SJSA1 (cell line): ENCODE data around the gene MCAM. TPM values are rescaled to one million over a fixed set of nuclear protein-coding genes. Genes with fewer than 3 reads are reported as not detected.

ENCODE experiments used
- DNase-seq, 2 experiments: peaks; one replicate each; pipeline ENCODE4 v3.0.0-alpha.2; 2015 to 2020; ENCODE audit warnings: low spot score in 2 of 2, low read depth in 1 of 2
- H3K27ac ChIP-seq: fragments of 250-450 bp; sonication (Bioruptor Pico); 2 replicates; pipeline ENCODE4 v1.5.1; 2020; ENCODE audit warnings: mild to moderate bottlenecking, moderate library complexity
- H3K27me3 ChIP-seq: fragments of 250-450 bp; sonication (Bioruptor Pico); replicated peaks from 2 replicates; pipeline ENCODE4 v1.5.1; 2020; ENCODE audit warnings: mild to moderate bottlenecking, moderate library complexity
- H3K36me3 ChIP-seq: fragments of 250-450 bp; sonication (Bioruptor Pico); 2 replicates; pipeline ENCODE4 v1.5.1; 2020; ENCODE audit warnings: mild to moderate bottlenecking
- H3K4me1 ChIP-seq: fragments of 250-450 bp; sonication (Bioruptor Pico); replicated peaks from 2 replicates; pipeline ENCODE4 v1.6.1; 2021; ENCODE audit warnings: mild to moderate bottlenecking
- H3K4me3 ChIP-seq: fragments of 250-450 bp; sonication (Bioruptor Pico); 2 replicates; pipeline ENCODE4 v1.5.1; 2020; ENCODE audit warnings: mild to moderate bottlenecking
- H3K9me3 ChIP-seq: fragments of 250-450 bp; sonication (Bioruptor Pico); replicated peaks from 2 replicates; pipeline ENCODE4 v1.5.1; 2020; ENCODE audit warnings: mild to moderate bottlenecking
- total RNA-seq: library from RNA; depleted of rRNA; stranded (reverse); fragments of >200 nt; shearing (Covaris generic); gene quantifications from 2 replicates; pipeline ENCODE4 v1.2.3, GENCODE V29; 2014

MCAM gene
- total RNA-seq, 1 experiment from 2014 or later = 272 TPM

DNA sequence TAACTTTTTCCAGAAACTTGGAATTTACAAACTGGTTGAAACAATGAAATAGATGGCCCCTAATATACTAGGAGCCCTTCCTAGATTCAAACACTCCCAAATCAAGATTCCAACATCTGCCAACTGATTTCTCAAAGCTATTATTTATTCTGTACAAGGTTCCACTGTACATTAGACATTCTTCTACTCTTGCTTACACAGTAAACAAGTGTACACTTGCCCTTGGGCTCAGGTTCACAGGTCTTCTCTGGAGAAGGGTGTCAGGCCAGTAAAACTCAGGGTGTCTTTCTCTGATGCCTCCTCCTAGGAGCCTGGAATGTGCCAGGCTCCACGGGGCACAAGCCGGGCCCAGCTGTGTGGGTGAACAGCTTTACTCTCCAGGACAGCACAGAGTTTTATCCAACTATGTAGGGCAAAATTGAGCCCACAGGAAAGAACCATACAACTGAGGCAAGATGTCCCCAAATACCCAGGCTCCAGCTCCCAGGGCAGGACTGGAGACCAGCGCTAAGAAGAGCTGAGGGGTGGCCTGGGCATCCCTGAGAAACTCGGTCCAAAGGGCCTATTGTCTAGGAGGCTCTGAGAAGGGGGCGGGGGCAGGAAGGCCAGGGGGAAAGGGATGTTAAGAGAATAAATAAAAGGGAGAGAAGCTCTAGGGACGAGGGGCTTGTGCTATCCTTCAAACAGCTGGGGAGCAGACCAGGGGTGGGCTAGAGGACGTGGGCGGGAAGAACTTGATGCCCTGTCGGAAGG, 38.3 kb upstream of the MCAM start:
- Histone ChIP-seq H3K4me1 (no peaks in the 10 kb centered on the region), H3K36me3 (no peaks in the 10 kb centered on the region), H3K9me3 (no peaks in the 10 kb centered on the region), H3K27ac (no peak overlapping the region), H3K4me3 (no peak overlapping the region), H3K27me3 (no peaks in the 10 kb centered on the region)
- DNase-seq = no peak

DNA sequence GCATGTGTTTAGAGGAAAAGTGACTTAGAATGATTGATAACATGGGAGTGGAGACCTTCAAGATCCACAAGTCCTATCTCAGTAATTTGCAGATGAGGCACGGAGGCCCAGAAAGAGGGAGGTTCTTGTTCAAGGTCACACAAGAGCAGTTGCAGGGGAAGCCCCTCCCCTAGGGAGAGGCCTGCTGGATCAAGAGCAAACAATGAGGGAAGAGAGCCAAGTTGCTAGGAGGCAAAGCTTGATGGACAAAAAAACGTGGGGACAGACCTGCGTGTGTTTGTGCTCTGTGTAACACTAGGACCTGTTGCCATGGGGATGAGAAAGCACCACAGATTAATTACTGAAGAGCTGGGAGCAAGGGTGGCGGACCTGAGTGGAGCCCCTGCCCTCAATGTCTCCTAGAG, 35.9 kb upstream of the MCAM start:
- Histone ChIP-seq H3K27me3 (no peaks in the 10 kb centered on the region), H3K9me3 (no peaks in the 10 kb centered on the region), H3K36me3 (no peaks in the 10 kb centered on the region), H3K4me3 (no peak overlapping the region), H3K27ac (no peak overlapping the region), H3K4me1 (no peaks in the 10 kb centered on the region)
- no peak for DNase-seq

DNA sequence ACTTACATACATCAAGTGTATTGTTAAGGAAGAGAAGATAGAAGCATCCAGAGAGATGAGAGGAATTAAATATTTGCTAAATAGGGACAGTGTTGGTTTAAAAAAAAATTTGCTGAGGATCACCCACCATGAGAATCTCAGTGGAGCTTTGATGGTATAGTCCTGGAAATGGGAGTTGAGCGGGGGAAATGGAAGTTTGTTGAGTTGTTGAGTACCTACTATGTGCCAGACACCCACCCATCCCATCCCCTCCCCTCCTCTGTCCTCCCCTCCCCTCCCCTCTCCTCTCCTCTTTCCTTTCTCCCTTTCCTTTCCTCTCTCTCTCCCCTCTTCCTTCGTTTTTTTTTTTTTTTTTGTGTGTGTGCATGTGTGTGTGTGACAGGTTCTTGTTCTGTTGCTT, 34.3 kb upstream of the MCAM start:
- DNase-seq = no peak
- Histone ChIP-seq H3K36me3 (no peaks in the 10 kb centered on the region), H3K27ac (no peak overlapping the region), H3K4me1 (no peaks in the 10 kb centered on the region), H3K27me3 (no peaks in the 10 kb centered on the region), H3K4me3 (no peak overlapping the region), H3K9me3 (no peaks in the 10 kb centered on the region)

DNA sequence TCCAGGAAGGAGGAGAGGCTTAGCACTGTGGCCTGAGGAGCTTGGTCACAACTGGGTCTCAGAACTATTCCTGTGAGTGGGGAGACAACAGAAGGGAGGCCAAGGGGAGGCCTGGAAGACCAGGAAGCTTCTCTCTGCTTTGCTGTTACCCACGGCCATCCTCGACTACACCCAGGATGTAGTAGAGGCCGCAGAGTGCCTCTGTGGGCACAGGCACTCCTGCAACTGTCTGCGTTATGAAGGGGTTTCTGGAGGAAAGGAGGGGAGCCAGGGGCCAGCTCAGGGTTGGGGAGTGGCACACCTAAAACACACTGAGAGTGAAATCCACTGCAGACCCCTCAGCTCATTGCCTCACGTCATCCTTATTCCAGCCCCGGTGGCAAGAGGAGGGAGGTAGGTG, 33.4 kb upstream of the MCAM start:
- Histone ChIP-seq H3K9me3 (no peaks in the 10 kb centered on the region), H3K36me3 (no peaks in the 10 kb centered on the region), H3K27ac (no peak overlapping the region), H3K4me3 (no peak overlapping the region), H3K27me3 (no peaks in the 10 kb centered on the region), H3K4me1 (no peaks in the 10 kb centered on the region)
- no peak for DNase-seq

DNA sequence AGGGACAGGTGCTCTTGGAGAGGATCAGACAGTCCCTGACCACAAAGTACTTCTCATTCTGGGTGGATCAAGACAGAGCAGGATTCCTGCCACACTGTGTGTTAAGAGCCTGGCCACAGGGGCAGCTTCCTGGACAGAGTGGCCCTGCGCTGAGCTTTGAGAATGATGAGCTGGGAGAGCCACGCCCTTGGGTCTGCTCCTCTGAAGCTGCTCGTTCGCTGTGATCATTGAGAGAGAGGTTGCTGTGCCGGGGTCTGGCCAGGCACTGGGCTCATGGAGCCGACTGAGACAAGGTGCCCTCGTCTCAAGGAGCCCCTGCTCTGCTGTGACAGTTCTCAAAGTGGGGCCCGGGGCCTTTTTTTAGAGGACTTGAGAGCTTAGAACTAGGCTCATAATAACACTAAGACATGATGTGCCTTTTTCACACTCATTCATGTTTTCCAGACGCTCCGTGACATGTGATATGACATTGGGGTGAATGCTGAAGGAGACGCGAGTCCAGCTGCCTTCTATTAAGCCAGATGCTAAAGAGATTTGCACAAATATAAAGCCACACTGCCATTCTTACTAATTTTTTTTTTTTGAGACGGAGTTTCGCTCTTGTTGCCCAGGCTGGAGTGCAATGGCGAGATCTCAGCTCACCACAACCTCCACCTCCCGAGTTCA, 31.1 kb upstream of the MCAM start:
- H3K4me3 ChIP-seq = no peak overlapping the region
- H3K27me3 ChIP-seq = no peaks in the 10 kb centered on the region
- DNase-seq = no peak
- no peaks in the 10 kb centered on the region for H3K4me1 ChIP-seq
- no peak overlapping the region for H3K27ac ChIP-seq
- H3K36me3 ChIP-seq = no peaks in the 10 kb centered on the region
- H3K9me3 ChIP-seq = no peaks in the 10 kb centered on the region

DNA sequence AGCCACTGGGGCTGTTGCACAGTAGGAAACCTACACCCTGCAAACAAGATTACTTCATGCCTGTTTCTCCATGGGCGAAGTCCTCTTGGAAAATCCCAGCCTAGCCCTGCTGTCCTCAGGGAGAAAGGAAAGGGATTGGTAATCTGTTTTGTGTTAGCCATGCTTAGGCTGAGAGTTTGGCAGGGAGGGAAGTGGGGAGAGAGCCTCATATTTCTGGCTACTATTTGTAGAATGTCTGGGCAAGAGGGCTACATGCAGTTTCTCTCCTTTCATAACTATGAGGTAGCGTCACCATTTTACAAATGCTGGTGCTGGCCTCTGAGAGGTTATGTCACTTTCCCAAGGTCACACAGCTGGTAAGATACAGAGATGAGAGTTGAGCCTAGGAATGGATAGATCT, 30.3 kb upstream of the MCAM start:
- Histone ChIP-seq H3K9me3 (no peaks in the 10 kb centered on the region), H3K4me1 (no peaks in the 10 kb centered on the region), H3K4me3 (no peak overlapping the region), H3K27me3 (no peaks in the 10 kb centered on the region), H3K36me3 (no peaks in the 10 kb centered on the region), H3K27ac (no peak overlapping the region)
- no peak for DNase-seq

DNA sequence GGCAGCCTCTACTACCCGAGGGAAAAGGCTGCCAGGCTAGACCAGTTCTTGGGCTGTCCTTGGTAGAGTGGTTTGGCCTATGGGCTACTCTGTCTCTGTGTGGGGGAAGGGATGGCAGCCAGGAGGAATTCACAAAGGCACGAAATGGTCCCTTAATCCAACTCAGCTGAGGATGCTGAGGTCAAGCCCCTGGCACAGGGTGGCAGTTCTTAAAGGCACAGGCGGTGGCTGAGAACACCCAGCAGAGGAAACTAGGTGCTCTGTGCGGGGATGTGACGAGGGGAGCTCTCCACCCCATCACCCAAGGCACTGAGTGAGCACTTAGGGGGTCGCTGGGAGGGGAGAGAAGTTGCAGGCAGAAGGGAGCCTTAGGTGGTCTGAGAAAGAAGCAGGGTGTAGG, 29.7 kb upstream of the MCAM start, which contains the start of gene MFRP:
MFRP (minus strand) TSS at position 101 of the 400 bp plus-strand sequence. CDS start 192 bp downstream, outside the sequence.
- Histone ChIP-seq H3K4me1 (no peaks in the 10 kb centered on the region), H3K36me3 (no peaks in the 10 kb centered on the region), H3K4me3 (no peak within 1 kb of the TSS), H3K27ac (no peak within 1 kb of the TSS), H3K9me3 (no peaks in the 10 kb centered on the region), H3K27me3 (no peaks in the 10 kb centered on the region)
- no peak for DNase-seq

DNA sequence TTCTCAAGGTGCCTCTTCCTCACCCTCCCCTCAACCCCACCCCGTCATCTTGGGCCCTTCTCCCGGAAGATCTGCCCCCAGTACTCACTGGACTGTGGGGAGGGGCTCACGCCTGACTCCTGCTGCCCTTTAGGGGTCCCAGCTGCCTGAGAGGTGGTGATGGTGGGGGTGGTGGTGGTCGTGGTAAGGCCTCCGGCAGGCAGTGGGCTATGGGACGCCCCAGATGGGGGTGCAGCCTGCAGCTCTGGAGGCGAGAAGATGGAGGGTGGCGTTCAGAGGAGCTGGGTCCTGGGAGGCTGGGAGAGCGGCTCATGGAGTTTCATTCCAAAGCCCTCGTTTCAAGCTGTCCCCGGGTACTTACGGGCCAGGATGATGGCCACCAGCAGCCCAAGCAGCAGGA, 28.8 kb upstream of the MCAM start:
- no peak overlapping the region for H3K4me3 ChIP-seq
- no peaks in the 10 kb centered on the region for H3K9me3 ChIP-seq
- no peaks in the 10 kb centered on the region for H3K4me1 ChIP-seq
- no peak for DNase-seq
- H3K36me3 ChIP-seq = no peaks in the 10 kb centered on the region
- no peak overlapping the region for H3K27ac ChIP-seq
- H3K27me3 ChIP-seq = no peaks in the 10 kb centered on the region

DNA sequence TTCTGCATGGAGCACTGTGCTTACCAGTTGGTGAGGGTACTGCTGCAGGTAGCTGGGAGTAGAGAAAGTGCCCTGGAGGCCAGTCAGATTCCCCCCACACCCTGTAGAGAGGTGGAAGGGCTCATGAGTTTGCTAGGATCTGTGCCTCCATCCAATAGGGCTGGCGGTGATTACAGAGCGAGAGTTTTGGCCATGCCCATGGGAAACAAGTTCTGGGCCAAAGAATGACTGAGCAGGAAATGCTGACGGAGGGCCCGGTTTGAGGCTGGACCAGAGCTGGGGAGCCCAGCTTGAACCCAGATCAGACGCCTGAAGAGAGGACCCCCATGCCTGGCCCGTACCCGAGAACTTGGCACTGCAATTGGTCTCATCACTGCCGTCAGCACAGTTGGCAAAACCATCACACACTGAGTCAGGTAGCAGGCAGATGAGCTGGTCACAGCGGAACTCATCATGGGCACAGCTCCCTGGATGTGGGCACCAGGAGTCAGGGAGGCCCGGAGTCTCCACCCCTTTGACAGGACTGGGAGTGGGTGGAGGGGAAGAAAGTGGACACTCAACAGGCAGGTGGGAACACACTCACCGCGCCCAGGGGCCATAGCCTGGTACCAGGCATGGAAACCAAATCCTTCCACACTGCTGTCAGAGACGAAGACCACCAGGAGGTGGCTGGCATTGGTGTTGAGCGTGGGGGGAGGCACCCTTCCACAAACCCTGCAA, 27.5 kb upstream of the MCAM start:
- Histone ChIP-seq H3K4me3 (no peak overlapping the region), H3K4me1 (peaks cover 8% of the 10 kb centered on the region), H3K27ac (no peak overlapping the region), H3K36me3 (no peaks in the 10 kb centered on the region; the same call in 1 of the 2 replicates), H3K9me3 (no peaks in the 10 kb centered on the region), H3K27me3 (no peaks in the 10 kb centered on the region)
- no peak for DNase-seq

DNA sequence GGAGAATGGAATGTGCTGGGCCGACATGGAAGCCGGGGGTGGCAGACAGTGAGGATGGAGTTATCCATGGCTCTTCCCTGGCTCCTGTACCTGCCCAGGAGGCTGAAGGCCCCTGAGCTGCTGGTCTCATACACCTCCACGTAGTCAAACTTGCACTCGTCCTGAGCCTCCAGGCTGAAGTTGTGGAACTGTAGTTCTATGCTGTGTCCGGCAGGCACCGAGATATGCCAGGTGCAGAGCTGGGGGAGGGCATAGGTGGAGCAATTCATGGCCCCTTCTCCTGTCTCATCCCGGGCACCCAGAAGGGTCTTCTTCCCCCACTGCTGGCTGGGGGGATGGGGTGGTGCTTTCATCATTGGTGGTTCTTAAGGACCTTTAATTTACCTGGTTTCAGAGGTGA, 26.8 kb upstream of the MCAM start:
- H3K4me1 ChIP-seq = peaks cover 16% of the 10 kb centered on the region
- H3K9me3 ChIP-seq = no peaks in the 10 kb centered on the region
- no peaks in the 10 kb centered on the region for H3K27me3 ChIP-seq
- H3K27ac ChIP-seq = no peak overlapping the region
- H3K4me3 ChIP-seq = no peak overlapping the region
- no peak for DNase-seq
- H3K36me3 ChIP-seq = no peaks in the 10 kb centered on the region; the same call in 1 of the 2 replicates

DNA sequence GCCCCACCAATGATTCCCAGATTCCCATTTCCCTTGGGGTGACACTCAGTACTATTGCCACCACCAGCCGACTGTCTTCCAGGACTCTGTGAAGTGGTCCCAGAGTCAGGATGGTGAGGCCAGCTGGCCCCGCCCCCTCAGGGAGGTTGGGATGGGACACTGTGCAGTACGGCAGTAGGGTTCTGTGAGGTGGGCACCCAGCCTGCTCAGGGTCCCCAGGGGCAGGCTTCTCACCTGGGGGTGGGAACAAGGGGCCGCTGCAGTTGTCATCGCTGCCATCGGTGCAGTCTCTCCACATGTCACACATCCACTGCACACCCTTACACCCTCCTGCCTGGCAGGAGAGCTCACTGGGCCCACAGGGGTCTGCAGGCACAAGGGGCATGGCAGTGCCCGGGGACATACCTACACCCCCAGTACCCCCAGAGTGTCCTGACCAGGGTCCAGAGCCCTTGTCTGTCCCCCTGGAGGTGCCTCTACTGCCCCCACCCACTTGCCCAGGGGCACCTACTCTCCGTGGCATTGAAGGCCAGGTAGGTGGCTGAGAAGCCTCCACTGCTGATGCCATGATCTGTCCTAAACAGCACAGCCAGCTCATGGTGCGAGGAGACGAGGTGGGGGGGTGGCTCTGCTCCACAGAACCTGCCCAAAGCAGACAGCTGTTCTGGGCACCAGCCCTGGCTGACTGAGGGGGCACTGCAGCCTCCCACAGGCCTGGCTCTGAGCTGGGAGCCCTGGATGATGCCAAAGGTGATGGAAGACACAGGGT, 25.6 kb upstream of the MCAM start:
- H3K4me3 ChIP-seq = no peak overlapping the region
- H3K4me1 ChIP-seq = peaks cover 23% of the 10 kb centered on the region
- no peaks in the 10 kb centered on the region for H3K27me3 ChIP-seq
- no peak for DNase-seq
- H3K36me3 ChIP-seq = no peaks in the 10 kb centered on the region; the same call in 1 of the 2 replicates
- H3K9me3 ChIP-seq = no peaks in the 10 kb centered on the region
- no peak overlapping the region for H3K27ac ChIP-seq

DNA sequence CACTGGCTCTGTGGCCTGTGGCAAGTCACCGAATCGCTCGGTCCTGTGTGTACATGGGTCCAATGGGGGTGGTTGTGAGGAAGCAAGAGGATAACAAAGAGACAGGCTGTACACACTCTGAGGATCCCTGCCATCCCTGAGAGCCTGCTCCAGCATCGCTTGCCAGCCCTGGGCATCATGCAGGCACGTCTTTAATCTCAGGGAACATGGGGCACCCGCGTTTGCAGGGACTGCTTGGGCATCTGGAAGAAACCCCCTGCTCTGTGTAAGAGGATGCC, 25.0 kb upstream of the MCAM start:
- Histone ChIP-seq H3K27ac (no peak overlapping the region), H3K27me3 (no peaks in the 10 kb centered on the region), H3K4me3 (no peak overlapping the region), H3K36me3 (peaks cover 3% of the 10 kb centered on the region), H3K4me1 (peaks cover 29% of the 10 kb centered on the region), H3K9me3 (no peaks in the 10 kb centered on the region)
- DNase-seq = no peak

DNA sequence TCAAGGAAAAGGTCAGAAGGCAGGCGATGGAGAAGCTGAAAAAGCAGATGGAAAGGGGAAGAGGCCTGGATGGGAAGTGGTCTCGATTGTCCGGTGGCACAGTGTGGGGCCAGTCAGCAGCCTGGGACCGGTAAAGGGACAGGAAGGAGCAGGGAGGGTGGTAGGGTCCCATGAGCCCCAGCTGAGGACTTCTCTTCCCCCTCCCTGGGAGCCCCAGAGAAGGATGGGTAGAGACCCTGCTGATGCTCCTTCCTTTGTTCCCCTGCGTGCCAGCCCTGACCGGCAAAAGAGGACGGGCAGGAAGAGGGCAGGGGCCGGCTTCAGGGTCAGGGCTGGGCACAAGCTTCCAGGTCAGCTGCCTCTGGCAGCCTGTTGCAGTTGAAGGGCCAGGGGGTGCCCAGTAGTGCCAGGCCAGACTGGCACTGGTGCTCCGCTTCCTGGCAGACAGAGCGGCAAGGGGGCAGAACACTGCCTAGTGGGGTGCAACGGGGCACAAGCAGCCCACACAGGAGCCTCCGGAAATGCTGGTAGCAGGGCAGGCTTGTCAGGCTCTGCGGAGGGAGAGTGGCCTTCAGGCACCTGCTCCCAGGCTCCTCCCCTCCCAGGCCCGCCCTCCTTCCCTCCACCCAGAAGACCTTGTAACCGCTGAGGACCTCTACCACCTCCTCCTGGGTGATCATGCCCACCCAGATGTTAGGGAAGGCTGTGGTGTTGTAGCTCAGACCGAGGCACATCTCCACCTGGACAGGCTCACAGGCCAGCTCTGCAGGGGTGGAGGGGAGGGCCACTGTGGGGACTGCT, 24.5 kb upstream of the MCAM start:
- Histone ChIP-seq H3K27ac (no peak overlapping the region), H3K4me3 (no peak overlapping the region)

More for the DNA sequence above, 24.5 kb upstream of the MCAM start:
- Histone ChIP-seq H3K27me3 (no peaks in the 10 kb centered on the region), H3K4me1 (peaks cover 34% of the 10 kb centered on the region), H3K9me3 (no peaks in the 10 kb centered on the region), H3K36me3 (peaks cover 9% of the 10 kb centered on the region)
- DNase-seq = no peak
